WTC11 (cell line): ENCODE measurements around the gene ZBTB8B. TPM values are rescaled to one million over a fixed set of nuclear protein-coding genes. Genes with fewer than 3 reads are reported as not detected.

Source experiments
- ATAC-seq: fragments of 200-7000 bp; cut with Tn5 transposase; 2 replicates; pipeline ENCODE4 v1.10.0; 2021; ENCODE audit warnings: mild to moderate bottlenecking, moderate library complexity
- CTCF ChIA-PET: fragments of 300-600 bp; sonication (Branson Sonifier 250); formaldehyde crosslinking; loops from one replicate; lab custom pipeline; 2021; ENCODE audit warnings: antibody characterized with exemption; lab: Charles Lee
- POLR2A ChIA-PET: fragments of 350-600 bp; sonication (Branson Sonifier 250); formaldehyde crosslinking; loops from one replicate; lab custom pipeline; 2021; ENCODE audit warnings: antibody characterized with exemption; lab: Charles Lee
- DNase-seq: peaks from one replicate; pipeline ENCODE4 v3.0.0; 2021; ENCODE audit warnings: low spot score
- H3K27ac Mint-ChIP-seq: 2 replicates; pipeline ENCODE4 v1.8.0; 2021; ENCODE audit warnings: mixed read lengths
- H3K27me3 Mint-ChIP-seq: 2 replicates; pipeline ENCODE4 v1.8.0; 2021; ENCODE audit warnings: low read depth, mild to moderate bottlenecking, moderate library complexity, mixed read lengths
- H3K36me3 Mint-ChIP-seq: 2 replicates; pipeline ENCODE4 v1.8.0; 2021; ENCODE audit warnings: mixed read lengths
- H3K4me1 Mint-ChIP-seq: 2 replicates; pipeline ENCODE4 v1.8.0; 2022; ENCODE audit warnings: mixed read lengths
- H3K4me3 Mint-ChIP-seq: 2 replicates; pipeline ENCODE4 v1.8.0; 2021; ENCODE audit warnings: mild to moderate bottlenecking, moderate library complexity, mixed read lengths
- H3K9me3 Mint-ChIP-seq: 2 replicates; pipeline ENCODE4 v1.8.0; 2021; ENCODE audit warnings: mixed read lengths
- ARID4B ChIP-seq: sonication (generic); formaldehyde crosslinking; IDR thresholded peaks from 2 replicates; pipeline ENCODE4 v1.8.0; 2023; ENCODE audit warnings: missing genetic modification reagents, mild to moderate bottlenecking, borderline replicate concordance
- ATF3 ChIP-seq: sonication (generic); formaldehyde crosslinking; conservative IDR thresholded peaks from 2 replicates; pipeline ENCODE4 v1.8.1; 2022; ENCODE audit warnings: mild to moderate bottlenecking, missing genetic modification reagents
- CREM ChIP-seq: sonication (generic); formaldehyde crosslinking; IDR thresholded peaks from 2 replicates; pipeline ENCODE4 v1.8.1; 2022; ENCODE audit warnings: mild to moderate bottlenecking, missing genetic modification reagents, moderate library complexity
- EMX1 ChIP-seq: fragments of 250-450 bp; sonication (Bioruptor Pico); IDR thresholded peaks from 2 replicates; pipeline ENCODE4 v1.8.0; 2021; ENCODE audit warnings: mild to moderate bottlenecking
- ESRRA ChIP-seq: sonication (generic); formaldehyde crosslinking; IDR thresholded peaks from 2 replicates; pipeline ENCODE4 v1.8.1; 2022; ENCODE audit warnings: mild to moderate bottlenecking, missing genetic modification reagents, borderline replicate concordance
- FOXJ3 ChIP-seq: sonication (generic); formaldehyde crosslinking; IDR thresholded peaks from 2 replicates; pipeline ENCODE4 v1.9.0; 2021; ENCODE audit warnings: missing genetic modification reagents, mild to moderate bottlenecking, borderline replicate concordance
- FOXK1 ChIP-seq: sonication (generic); formaldehyde crosslinking; IDR thresholded peaks from 2 replicates; pipeline ENCODE4 v1.8.0; 2022; ENCODE audit warnings: mild to moderate bottlenecking, moderate library complexity, missing genetic modification reagents
- NR1H2 ChIP-seq: sonication (generic); formaldehyde crosslinking; IDR thresholded peaks from 2 replicates; pipeline ENCODE4 v1.9.0; 2021; ENCODE audit warnings: mild to moderate bottlenecking, moderate library complexity, missing genetic modification reagents
- PRDM15 ChIP-seq: sonication (generic); formaldehyde crosslinking; IDR thresholded peaks from 2 replicates; pipeline ENCODE4 v1.8.0; 2022; ENCODE audit warnings: missing genetic modification reagents
- PRRX2 ChIP-seq: fragments of 250-450 bp; sonication (Bioruptor Pico); IDR thresholded peaks from 2 replicates; pipeline ENCODE4 v1.8.0; 2021; ENCODE audit warnings: mild to moderate bottlenecking
- RELA ChIP-seq: sonication (generic); formaldehyde crosslinking; IDR thresholded peaks from 2 replicates; pipeline ENCODE4 v1.8.1; 2022; ENCODE audit warnings: missing genetic modification reagents, mild to moderate bottlenecking, borderline replicate concordance
- SMAD3 ChIP-seq: sonication (generic); formaldehyde crosslinking; IDR thresholded peaks from 2 replicates; pipeline ENCODE4 v1.8.0; 2022; ENCODE audit warnings: missing genetic modification reagents, mild to moderate bottlenecking, borderline replicate concordance
- SP1 ChIP-seq: sonication (generic); formaldehyde crosslinking; conservative IDR thresholded peaks from 2 replicates; pipeline ENCODE4 v1.8.1; 2022; ENCODE audit warnings: missing genetic modification reagents
- TEAD1 ChIP-seq: sonication (generic); formaldehyde crosslinking; IDR thresholded peaks from 2 replicates; pipeline ENCODE4 v1.8.0; 2022; ENCODE audit warnings: mild to moderate bottlenecking, missing genetic modification reagents
- TP53 ChIP-seq: sonication (generic); formaldehyde crosslinking; IDR thresholded peaks from 2 replicates; pipeline ENCODE4 v1.8.1; 2023; ENCODE audit warnings: mild to moderate bottlenecking, missing genetic modification reagents
- ZNF121 ChIP-seq: sonication (generic); formaldehyde crosslinking; IDR thresholded peaks from 2 replicates; pipeline ENCODE4 v1.8.0; 2023; ENCODE audit warnings: missing genetic modification reagents
- ZNF263 ChIP-seq: sonication (generic); formaldehyde crosslinking; IDR thresholded peaks from 2 replicates; pipeline ENCODE4 v1.8.1; 2022; ENCODE audit warnings: low read depth, mild to moderate bottlenecking, moderate library complexity, missing genetic modification reagents
- ZNF671 ChIP-seq: fragments of 250-450 bp; sonication (Bioruptor Pico); IDR thresholded peaks from 2 replicates; pipeline ENCODE4 v1.8.0; 2021; ENCODE audit warnings: mild to moderate bottlenecking
- total RNA-seq: library from RNA; stranded (reverse); gene quantifications from 3 replicates; pipeline ENCODE4 v1.2.3, GENCODE V29; 2021
- TF ChIP-seq, protein P1 (sequence below): sonication (generic); formaldehyde crosslinking; IDR thresholded peaks from 2 replicates; pipeline ENCODE4 v1.8.0; 2023; ENCODE audit warnings: missing genetic modification reagents
- TF ChIP-seq, protein P2 (sequence below): fragments of 250-450 bp; sonication (Bioruptor Pico); IDR thresholded peaks from 2 replicates; pipeline ENCODE4 v1.9.0; 2021; ENCODE audit warnings: moderate library complexity, mild to moderate bottlenecking, inconsistent platforms, borderline replicate concordance

The ZBTB8B gene
- total RNA-seq, 1 experiment from 2014 or later = 2.7 TPM

GRCh38 chr1:32421775-32422174 is 43.1 kb upstream of the ZBTB8B start:
- CTCF ChIA-PET = no interaction called here
- Mint-ChIP-seq H3K36me3 (peaks cover 32% of the 10 kb centered on the region), H3K4me1 (peaks cover 10% of the 10 kb centered on the region), H3K4me3 (no peak overlapping the region), H3K9me3 (peaks cover 39% of the 10 kb centered on the region), H3K27ac (no peak overlapping the region), H3K27me3 (no peaks in the 10 kb centered on the region; the same call in 1 of the 2 replicates)
- DNase-seq (no peak), ATAC-seq (no peak)
- POLR2A ChIA-PET = no interaction called here
- no peak for TF ChIP-seq ARID4B (CRISPR knock-in tag)
- TF ChIP-seq ATF3 (CRISPR knock-in tag) = no peak
- TF ChIP-seq ZNF671 (CRISPR knock-in tag) = no peak
- TF ChIP-seq FOXK1 = no peak
- TF ChIP-seq EMX1 (CRISPR knock-in tag) = no peak
- TF ChIP-seq, protein P1, sequence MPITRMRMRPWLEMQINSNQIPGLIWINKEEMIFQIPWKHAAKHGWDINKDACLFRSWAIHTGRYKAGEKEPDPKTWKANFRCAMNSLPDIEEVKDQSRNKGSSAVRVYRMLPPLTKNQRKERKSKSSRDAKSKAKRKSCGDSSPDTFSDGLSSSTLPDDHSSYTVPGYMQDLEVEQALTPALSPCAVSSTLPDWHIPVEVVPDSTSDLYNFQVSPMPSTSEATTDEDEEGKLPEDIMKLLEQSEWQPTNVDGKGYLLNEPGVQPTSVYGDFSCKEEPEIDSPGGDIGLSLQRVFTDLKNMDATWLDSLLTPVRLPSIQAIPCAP (CRISPR knock-in tag) = no peak
- no peak for TF ChIP-seq PRRX2 (CRISPR knock-in tag)
- TF ChIP-seq NR1H2 (CRISPR knock-in tag) = no peak
- TF ChIP-seq ZNF121 (CRISPR knock-in tag) = no peak
- no peak for TF ChIP-seq FOXJ3
- no peak for TF ChIP-seq ESRRA
- no peak for TF ChIP-seq SMAD3 (CRISPR knock-in tag)

GRCh38 chr1:32426489-32427255 is 38.2 kb upstream of the ZBTB8B start:
- Mint-ChIP-seq H3K4me1 (peaks cover 28% of the 10 kb centered on the region), H3K9me3 (peaks cover 15% of the 10 kb centered on the region), H3K27ac (no peak overlapping the region), H3K36me3 (peaks cover 4% of the 10 kb centered on the region), H3K27me3 (no peaks in the 10 kb centered on the region), H3K4me3 (no peak overlapping the region)
- TF ChIP-seq ZNF263 (CRISPR knock-in tag) = no peak
- TF ChIP-seq TP53 (CRISPR knock-in tag) = no peak
- no peak for TF ChIP-seq TEAD1 (CRISPR knock-in tag)
- no peak for TF ChIP-seq CREM
- POLR2A ChIA-PET = no interaction called here
- peak; percentile 72 for ATAC-seq
- CTCF ChIA-PET = interaction anchor here (1.0 to 1.5 kb wide), 3 partner anchors 26 to 178 kb away, joined by 4 to 6 read pairs (median 4); no protein-coding TSS in a partner anchor
- peak; percentile 28 for DNase-seq

DNA sequence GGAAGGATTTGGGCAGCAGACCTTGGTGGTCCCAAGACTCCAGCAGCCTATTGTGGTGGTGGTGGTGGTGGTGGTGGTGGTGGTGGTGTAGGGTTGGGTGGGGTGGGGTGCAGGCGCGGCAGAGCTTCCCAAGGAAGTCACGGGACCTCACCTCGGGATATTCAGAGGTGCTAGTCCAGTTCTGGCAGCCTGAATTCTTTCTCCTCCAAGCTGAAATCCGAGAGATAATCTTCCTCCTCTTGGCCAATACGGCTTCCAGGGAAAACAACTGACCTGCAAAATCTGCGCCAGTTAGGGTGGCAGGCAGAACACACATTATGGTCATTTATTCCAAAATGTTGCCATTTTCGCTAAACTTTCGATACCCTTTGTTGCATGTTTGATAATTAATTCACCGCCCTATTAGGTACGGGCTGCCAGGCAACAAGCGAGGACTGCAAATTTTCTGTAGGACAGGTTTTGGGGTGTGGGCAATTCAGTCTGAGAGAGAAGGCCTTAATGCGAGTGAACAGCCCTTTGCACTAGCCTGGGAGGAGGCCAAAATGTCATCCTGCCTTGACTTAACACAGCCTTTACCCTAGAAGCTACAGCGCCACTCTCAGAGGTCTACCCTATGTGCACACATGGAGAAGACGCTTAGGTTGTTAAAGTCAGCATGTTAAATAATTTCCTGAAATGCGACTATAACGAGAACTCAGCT is 37.5 kb upstream of the ZBTB8B start:
- Mint-ChIP-seq H3K9me3 (peaks cover 15% of the 10 kb centered on the region), H3K36me3 (peaks cover 4% of the 10 kb centered on the region), H3K27me3 (no peaks in the 10 kb centered on the region; the same call in 1 of the 2 replicates), H3K4me1 (peaks cover 28% of the 10 kb centered on the region), H3K27ac (no peak overlapping the region), H3K4me3 (no peak overlapping the region)
- DNase-seq = no peak
- TF ChIP-seq RELA (no peak), SP1 (CRISPR knock-in tag) (no peak), PRDM15 (CRISPR knock-in tag) (no peak)
- TF ChIP-seq, protein P2, sequence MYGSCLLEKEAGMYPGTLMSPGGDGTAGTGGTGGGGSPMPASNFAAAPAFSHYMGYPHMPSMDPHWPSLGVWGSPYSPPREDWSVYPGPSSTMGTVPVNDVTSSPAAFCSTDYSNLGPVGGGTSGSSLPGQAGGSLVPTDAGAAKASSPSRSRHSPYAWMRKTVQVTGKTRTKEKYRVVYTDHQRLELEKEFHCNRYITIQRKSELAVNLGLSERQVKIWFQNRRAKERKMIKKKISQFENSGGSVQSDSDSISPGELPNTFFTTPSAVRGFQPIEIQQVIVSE = no peak
- ATAC-seq = no peak
- POLR2A ChIA-PET = no interaction called here
- CTCF ChIA-PET = interaction anchor here (1.0 to 1.6 kb wide), 5 partner anchors 22 to 179 kb away, joined by 4 to 6 read pairs (median 4); no protein-coding TSS in a partner anchor
